Left ventricle myocardium inferior (tissue), 1 donor: ENCODE measurements around the gene FNDC10. TPM values are rescaled to one million over a fixed set of nuclear protein-coding genes. Genes with fewer than 3 reads are reported as not detected.

ENCODE experiments used
- DNase-seq: peaks from one replicate; pipeline ENCODE4 v3.0.0-alpha.2; 2020
- H3K27ac ChIP-seq: fragments of 200-600 bp; replicated peaks from 2 replicates; pipeline ENCODE4 v1.8.0; 2021
- H3K27me3 ChIP-seq: fragments of 200-600 bp; 2 replicates; pipeline ENCODE4 v1.8.0; 2021; ENCODE audit warnings: low read depth
- H3K36me3 ChIP-seq: fragments of 200-600 bp; 2 replicates; pipeline ENCODE4 v1.8.0; 2021
- H3K4me1 ChIP-seq: fragments of 200-600 bp; 2 replicates; pipeline ENCODE4 v1.8.0; 2021
- H3K4me3 ChIP-seq: fragments of 200-600 bp; 2 replicates; pipeline ENCODE4 v1.8.0; 2021; ENCODE audit warnings: mild to moderate bottlenecking, moderate library complexity
- H3K9me3 ChIP-seq: fragments of 200-600 bp; replicated peaks from 2 replicates; pipeline ENCODE4 v1.8.0; 2021
- intact Hi-C: fragments of 100-400 bp; cut with micrococcal nuclease; formaldehyde crosslinking; loops from one replicate; pipeline ENCODE4 v1.11.0; 2022
- total RNA-seq: library from RNA; stranded (reverse); fragmentation: NEBNext Ultra II Directional; extraction: Animal tissue kit (Norgen Biotek cat#: 25700); gene quantifications from one replicate; pipeline ENCODE4 v1.2.1, GENCODE V29; 2021
- TF ChIP-seq, protein P1 (sequence below): fragments of 200-600 bp; IDR thresholded peaks from 2 replicates; pipeline ENCODE4 v1.8.0; 2021; ENCODE audit warnings: antibody characterized with exemption, mild to moderate bottlenecking, borderline replicate concordance
- donor health status: DM: no; HTN: yes; CAD: no; lungs with severe emphysema.

The FNDC10 gene
- total RNA-seq, 1 donor from 2014 or later, result 3.6 TPM

GRCh38 chr1:1556505-1556904 lies 43.4 kb downstream of the FNDC10 start:
- Histone ChIP-seq H3K36me3 (peaks cover 17% of the 10 kb centered on the region), H3K9me3 (no peaks in the 10 kb centered on the region), H3K27me3 (no peaks in the 10 kb centered on the region), H3K4me1 (peaks cover 16% of the 10 kb centered on the region), H3K27ac (no peak overlapping the region), H3K4me3 (no peak overlapping the region)
- DNase-seq, result no peak
- intact Hi-C loops, result no loop called here
- TF ChIP-seq, protein P1, sequence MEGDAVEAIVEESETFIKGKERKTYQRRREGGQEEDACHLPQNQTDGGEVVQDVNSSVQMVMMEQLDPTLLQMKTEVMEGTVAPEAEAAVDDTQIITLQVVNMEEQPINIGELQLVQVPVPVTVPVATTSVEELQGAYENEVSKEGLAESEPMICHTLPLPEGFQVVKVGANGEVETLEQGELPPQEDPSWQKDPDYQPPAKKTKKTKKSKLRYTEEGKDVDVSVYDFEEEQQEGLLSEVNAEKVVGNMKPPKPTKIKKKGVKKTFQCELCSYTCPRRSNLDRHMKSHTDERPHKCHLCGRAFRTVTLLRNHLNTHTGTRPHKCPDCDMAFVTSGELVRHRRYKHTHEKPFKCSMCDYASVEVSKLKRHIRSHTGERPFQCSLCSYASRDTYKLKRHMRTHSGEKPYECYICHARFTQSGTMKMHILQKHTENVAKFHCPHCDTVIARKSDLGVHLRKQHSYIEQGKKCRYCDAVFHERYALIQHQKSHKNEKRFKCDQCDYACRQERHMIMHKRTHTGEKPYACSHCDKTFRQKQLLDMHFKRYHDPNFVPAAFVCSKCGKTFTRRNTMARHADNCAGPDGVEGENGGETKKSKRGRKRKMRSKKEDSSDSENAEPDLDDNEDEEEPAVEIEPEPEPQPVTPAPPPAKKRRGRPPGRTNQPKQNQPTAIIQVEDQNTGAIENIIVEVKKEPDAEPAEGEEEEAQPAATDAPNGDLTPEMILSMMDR, result no peak

DNA sequence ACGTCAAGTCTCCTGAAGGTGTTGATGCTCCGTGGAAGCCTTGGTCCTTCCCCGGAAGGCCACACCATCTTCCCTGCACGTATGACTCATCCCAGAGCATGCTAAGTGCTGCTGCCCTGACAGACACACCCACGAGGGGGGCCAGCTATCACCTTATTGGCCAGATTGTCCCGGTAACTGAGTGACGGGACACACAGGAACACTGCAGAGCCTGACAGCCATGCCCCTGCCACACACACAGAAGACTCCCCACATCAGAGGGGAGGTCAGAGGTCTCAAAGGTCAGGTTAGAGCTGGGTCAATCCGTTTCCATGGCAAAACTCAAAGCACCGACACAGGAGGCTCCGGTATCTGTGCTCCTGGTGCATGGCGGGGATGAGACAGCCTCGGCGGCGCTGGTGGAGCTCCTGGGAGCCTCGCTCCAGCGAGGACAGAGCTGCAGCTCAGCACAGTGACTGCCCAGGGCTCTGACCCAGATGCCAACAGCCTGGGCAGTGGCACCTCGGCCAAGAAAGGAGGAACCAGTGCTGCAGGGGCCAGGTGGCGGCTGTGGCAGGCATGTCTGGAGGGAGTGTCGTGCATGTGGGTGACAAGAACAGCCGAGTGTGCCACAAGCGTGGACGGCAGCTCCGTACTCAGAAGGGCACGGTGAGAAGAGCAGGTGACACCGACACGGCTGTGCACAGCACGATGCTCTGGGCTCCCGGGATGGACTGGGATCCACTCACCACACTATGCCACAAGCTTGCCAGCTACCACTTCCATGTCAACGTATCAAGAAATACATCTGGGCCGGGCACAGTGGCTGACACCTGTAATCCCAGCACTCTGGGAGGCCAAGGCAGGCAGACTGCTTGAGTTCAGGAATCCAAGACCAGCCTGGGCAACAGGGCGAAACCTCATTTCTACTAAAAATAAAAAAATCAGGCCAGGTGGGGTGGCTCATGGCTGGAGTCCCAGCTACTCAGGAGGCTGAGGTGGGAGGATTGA lies 44.7 kb downstream of the FNDC10 start:
- TF ChIP-seq, protein P1, result no peak
- intact Hi-C loops, result no loop called here
- Histone ChIP-seq H3K27me3 (no peaks in the 10 kb centered on the region), H3K4me1 (peaks cover 28% of the 10 kb centered on the region), H3K36me3 (peaks cover 4% of the 10 kb centered on the region), H3K9me3 (no peaks in the 10 kb centered on the region), H3K27ac (no peak overlapping the region), H3K4me3 (no peak overlapping the region)
- no peak for DNase-seq

DNA sequence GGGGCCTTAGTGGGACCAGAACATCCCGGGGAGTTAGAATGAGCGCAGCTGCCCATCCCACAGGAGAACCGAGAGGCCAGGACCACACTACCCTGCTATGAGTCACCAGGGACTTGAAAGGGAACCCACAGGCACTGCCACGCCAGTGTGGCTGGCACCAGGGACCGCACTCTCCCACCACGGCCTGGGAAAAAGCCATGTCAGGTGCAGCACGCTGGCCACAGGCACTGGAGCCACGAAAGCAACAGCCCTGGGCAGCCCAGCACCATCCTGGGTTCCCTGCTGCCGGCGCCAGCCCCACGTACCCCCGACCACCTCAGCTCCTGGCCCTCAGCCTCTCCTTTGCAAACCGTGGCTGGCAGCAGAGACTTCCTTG lies 45.4 kb downstream of the FNDC10 start:
- H3K4me3 ChIP-seq, result no peak overlapping the region
- no peak overlapping the region for H3K27ac ChIP-seq
- DNase-seq, result no peak
- no peaks in the 10 kb centered on the region for H3K36me3 ChIP-seq
- H3K9me3 ChIP-seq, result no peaks in the 10 kb centered on the region
- intact Hi-C loops, result no loop called here
- no peaks in the 10 kb centered on the region for H3K27me3 ChIP-seq
- peaks cover 34% of the 10 kb centered on the region for H3K4me1 ChIP-seq
- TF ChIP-seq, protein P1, result no peak

DNA sequence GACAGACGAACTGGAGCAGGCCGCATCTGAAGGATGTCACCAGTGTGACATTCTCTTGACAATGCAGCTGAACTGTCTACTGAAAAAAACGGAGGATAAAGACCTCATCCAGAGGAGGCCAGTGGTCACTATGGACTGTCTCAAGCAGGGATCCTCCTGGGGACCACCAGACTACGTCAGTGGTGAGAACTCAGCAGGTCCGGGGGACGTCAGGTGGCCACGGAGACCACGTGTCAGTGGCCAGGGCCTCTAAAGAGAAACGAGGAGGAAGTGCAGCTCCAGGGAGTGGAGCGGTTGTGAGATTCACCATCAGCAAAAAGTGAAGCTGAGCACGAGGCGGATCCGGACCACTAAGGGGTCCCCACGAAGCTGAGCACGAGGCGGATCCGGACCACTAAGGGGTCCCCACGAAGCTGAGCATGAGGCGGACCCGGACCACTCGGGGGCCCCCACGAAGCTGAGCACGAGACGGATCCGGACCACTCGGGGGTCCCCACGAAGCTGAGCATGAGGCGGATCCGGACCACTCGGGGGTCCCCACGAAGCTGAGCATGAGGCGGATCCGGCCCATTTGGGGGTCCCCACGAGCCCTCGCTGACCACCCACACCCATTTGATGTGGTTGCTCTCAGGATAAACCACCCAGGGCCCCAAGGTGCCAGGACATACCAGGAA lies 46.0 kb downstream of the FNDC10 start:
- no peaks in the 10 kb centered on the region for H3K27me3 ChIP-seq
- peaks cover 30% of the 10 kb centered on the region for H3K4me1 ChIP-seq
- TF ChIP-seq, protein P1, result no peak
- intact Hi-C loops, result no loop called here
- no peak overlapping the region for H3K4me3 ChIP-seq
- DNase-seq, result no peak
- H3K27ac ChIP-seq, result no peak overlapping the region
- H3K36me3 ChIP-seq, result no peaks in the 10 kb centered on the region
- no peaks in the 10 kb centered on the region for H3K9me3 ChIP-seq

GRCh38 chr1:1552263-1552639 lies 47.7 kb downstream of the FNDC10 start:
- Histone ChIP-seq H3K4me1 (peaks cover 30% of the 10 kb centered on the region), H3K9me3 (no peaks in the 10 kb centered on the region), H3K36me3 (no peaks in the 10 kb centered on the region), H3K4me3 (no peak overlapping the region), H3K27ac (no peak overlapping the region), H3K27me3 (no peaks in the 10 kb centered on the region)
- no peak for DNase-seq
- intact Hi-C loops, result no loop called here
- TF ChIP-seq, protein P1, result no peak
